GM06990 (cell line): Measurements from ENCODE around the gene ARID4B.
"Not testable (repeated sequence)": the region's sequence is repeated elsewhere in the genome, so short reads cannot be mapped to it uniquely, and the experiment has no call there.

Source experiments
- DNase-seq: peaks from one replicate; pipeline ENCODE4 v3.0.0-alpha.2; 2011; ENCODE audit not compliant: insufficient read length; ENCODE audit errors: extremely low read depth
- H3K27me3 ChIP-seq: replicated peaks from 2 replicates; pipeline ENCODE4 v1.6.0; 2011; ENCODE audit warnings: low read length; ENCODE audit not compliant: control insufficient read depth, insufficient read depth
- H3K36me3 ChIP-seq: 2 replicates; pipeline ENCODE4 v1.5.1; 2011; ENCODE audit warnings: low read length; ENCODE audit not compliant: control insufficient read depth, insufficient read depth
- H3K4me3 ChIP-seq: replicated peaks from 2 replicates; pipeline ENCODE4 v1.5.1; 2011; ENCODE audit warnings: low read depth, mild to moderate bottlenecking, control low read depth, low read length
- TF ChIP-seq, protein P1 (sequence below): IDR thresholded peaks from 2 replicates; pipeline ENCODE4 v1.5.1; 2011; ENCODE audit warnings: low read length, control low read depth, mild to moderate bottlenecking, inconsistent platforms; ENCODE audit not compliant: insufficient read depth, poor library complexity, severe bottlenecking

The ARID4B gene

DNA sequence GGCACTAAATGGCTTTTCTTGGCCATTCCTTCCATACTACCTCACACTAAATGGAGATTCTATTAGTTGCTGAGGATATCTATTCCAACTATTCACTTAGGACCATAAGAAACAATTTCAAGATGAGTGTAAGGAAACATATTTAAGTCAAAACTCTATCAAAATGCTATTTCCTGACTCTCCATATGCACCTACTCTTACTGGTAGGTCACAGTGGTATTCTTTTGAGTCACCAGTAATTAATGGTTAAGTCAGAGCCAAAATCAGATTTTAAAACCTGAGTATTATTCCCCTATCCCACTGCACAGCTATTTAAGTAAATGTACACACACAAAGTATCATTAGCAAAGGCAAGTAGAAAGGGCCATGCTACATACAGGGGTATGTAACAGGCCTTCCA, 50.3 kb downstream of the ARID4B start:
- TF ChIP-seq, protein P1, sequence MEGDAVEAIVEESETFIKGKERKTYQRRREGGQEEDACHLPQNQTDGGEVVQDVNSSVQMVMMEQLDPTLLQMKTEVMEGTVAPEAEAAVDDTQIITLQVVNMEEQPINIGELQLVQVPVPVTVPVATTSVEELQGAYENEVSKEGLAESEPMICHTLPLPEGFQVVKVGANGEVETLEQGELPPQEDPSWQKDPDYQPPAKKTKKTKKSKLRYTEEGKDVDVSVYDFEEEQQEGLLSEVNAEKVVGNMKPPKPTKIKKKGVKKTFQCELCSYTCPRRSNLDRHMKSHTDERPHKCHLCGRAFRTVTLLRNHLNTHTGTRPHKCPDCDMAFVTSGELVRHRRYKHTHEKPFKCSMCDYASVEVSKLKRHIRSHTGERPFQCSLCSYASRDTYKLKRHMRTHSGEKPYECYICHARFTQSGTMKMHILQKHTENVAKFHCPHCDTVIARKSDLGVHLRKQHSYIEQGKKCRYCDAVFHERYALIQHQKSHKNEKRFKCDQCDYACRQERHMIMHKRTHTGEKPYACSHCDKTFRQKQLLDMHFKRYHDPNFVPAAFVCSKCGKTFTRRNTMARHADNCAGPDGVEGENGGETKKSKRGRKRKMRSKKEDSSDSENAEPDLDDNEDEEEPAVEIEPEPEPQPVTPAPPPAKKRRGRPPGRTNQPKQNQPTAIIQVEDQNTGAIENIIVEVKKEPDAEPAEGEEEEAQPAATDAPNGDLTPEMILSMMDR = no peak
- no peaks in the 10 kb centered on the region; the same call in none of the 2 replicates for H3K36me3 ChIP-seq
- no peak overlapping the region for H3K4me3 ChIP-seq
- H3K27me3 ChIP-seq = no peaks in the 10 kb centered on the region
- no peak for DNase-seq

DNA sequence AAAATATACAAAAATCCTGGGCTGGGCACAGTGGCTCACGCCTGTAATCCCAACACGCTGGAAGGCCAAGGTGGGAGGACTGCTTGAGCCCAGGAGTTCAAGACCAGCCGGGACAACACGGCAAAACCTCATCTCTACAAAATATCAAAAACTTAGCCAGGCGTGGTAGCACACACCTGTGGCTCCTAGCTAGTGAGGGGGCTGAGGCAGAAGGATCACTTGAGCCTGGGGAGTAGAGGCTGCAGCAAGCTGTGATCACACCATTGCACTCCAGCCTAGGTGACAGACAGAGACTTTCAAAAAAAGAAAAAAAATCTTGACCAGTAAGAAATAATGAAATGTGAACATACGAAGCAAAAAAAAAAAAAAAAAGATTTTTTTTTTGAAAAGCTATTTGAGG, 52.1 kb downstream of the ARID4B start:
- H3K36me3 ChIP-seq = no peaks in the 10 kb centered on the region; the same call in 1 of the 2 replicates
- no peak for DNase-seq
- no peaks in the 10 kb centered on the region for H3K27me3 ChIP-seq
- TF ChIP-seq, protein P1 = no peak
- H3K4me3 ChIP-seq = no peak overlapping the region

DNA sequence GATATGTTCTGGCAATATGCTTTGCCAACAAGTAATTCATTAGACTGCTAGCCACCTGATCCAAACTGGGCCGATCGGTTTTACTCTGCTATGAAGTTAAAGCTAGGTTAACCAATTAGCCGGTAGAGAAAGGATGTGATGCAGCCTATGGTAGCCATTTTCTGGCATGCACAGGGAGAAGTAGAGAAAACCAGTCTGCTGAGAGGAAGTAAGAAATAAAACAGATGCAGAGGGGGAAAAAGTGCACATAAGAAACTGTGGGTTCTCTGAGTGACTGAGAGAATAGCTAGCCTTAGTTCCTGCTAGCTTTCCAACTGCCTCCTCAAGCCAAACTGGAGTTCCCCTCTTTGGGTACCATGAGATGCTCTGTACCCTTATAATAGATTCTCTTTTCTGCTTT, 52.8 kb downstream of the ARID4B start:
- peak; percentile 42 for DNase-seq
- TF ChIP-seq, protein P1 = no peak
- Histone ChIP-seq H3K4me3 (no peak overlapping the region), H3K27me3 (no peaks in the 10 kb centered on the region), H3K36me3 (no peaks in the 10 kb centered on the region; the same call in 1 of the 2 replicates)

DNA sequence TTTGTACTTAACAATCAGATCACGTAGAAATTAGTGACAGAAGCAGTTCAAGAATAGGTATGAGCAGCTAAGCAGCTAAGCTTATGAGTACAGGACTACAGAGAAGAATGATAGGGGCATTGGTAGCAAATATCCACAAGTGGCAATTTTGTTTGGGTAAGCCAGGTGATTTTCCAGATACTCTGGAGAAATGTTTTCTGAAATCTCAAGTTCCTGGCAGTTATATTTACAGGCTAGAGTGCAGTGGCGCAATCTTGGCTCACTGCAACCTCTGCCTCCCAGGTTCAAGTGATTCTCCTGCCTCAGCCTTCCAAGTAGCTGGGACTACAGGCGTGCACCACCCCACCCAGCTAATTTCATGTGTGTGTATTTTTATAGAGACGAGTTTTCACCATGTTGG, 55.1 kb downstream of the ARID4B start:
- DNase-seq = no peak
- H3K36me3 ChIP-seq = no peaks in the 10 kb centered on the region
- no peak overlapping the region for H3K4me3 ChIP-seq
- no peaks in the 10 kb centered on the region for H3K27me3 ChIP-seq
- TF ChIP-seq, protein P1 = no peak

DNA sequence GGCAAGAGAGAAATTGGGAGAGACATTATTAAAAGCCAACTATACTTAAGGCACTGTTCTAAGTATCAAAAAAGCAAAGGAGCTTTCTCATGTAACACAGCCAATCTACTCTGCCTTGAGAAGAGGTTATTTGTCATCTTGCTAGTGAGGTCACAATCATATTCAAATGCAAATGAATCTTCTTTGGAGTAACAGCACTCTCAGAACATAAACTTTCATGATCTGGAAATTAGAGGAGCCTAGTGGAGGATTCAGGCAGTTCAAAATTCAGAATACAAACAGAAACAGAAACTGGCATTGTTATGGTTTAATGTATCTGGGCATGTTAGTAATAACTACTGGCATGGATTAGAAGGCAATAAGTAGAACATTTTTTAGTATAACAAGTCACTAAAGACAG, 57.4 kb downstream of the ARID4B start:
- H3K4me3 ChIP-seq = no peak overlapping the region
- no peaks in the 10 kb centered on the region for H3K36me3 ChIP-seq
- DNase-seq = no peak
- TF ChIP-seq, protein P1 = peak; percentile 5
- no peaks in the 10 kb centered on the region for H3K27me3 ChIP-seq

DNA sequence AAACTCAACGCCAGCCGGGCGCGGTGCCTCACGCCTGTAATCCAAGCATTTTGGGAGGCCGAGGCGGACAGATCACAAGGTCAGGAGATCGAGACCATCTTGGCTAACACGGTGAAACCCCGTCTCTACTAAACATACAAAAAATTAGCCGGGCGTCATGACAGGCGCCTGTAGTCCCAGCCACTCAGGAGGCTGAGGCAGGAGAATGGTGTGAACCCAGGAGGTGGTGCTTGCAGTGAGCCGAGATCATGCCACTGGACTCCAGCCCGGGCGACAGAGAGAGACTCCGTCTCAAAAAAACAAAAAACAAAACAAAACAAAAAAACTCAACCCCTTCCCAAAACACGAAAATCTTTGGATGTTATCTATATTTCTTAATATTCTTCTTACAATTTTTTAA, 58.0 kb downstream of the ARID4B start:
- H3K4me3 ChIP-seq, H3K27me3 ChIP-seq, DNase-seq, H3K36me3 ChIP-seq: not testable (repeated sequence)
